Stomach (tissue), 4 donors: ENCODE results near the gene SORCS2.

Source experiments
- EP300 ChIP-seq: sonication (generic); formaldehyde crosslinking; IDR thresholded peaks from one replicate; pipeline ENCODE4 v1.6.1; 2017; ENCODE audit warnings: antibody characterized with exemption
- POLR2A ChIP-seq, 4 donors: fragments of 450-650 bp; IDR thresholded peaks; one replicate each; pipeline ENCODE4 v1.6.1; 2016; ENCODE audit warnings: antibody characterized with exemption in 4 of 4, control low read depth in 2 of 4, mild to moderate bottlenecking in 1 of 4, moderate library complexity in 1 of 4
- POLR2AphosphoS5 ChIP-seq, 3 donors: sonication (generic); formaldehyde crosslinking; IDR thresholded peaks; one replicate each; pipeline ENCODE4 v1.6.1; 2016; ENCODE audit warnings: antibody characterized with exemption in 3 of 3
- TF ChIP-seq, protein P1 (sequence below), 7 experiments: fragments of 450-650 bp in 4 of 7; fragments of 200-600 bp in 3 of 7; sonication (generic) in 3 of 7; IDR thresholded peaks; one replicate each; pipeline ENCODE4 v1.5.1; 2016 to 2019; ENCODE audit warnings: antibody characterized with exemption in 7 of 7, control low read depth in 2 of 7, mild to moderate bottlenecking in 1 of 7

- TF ChIP-seq, protein P1, sequence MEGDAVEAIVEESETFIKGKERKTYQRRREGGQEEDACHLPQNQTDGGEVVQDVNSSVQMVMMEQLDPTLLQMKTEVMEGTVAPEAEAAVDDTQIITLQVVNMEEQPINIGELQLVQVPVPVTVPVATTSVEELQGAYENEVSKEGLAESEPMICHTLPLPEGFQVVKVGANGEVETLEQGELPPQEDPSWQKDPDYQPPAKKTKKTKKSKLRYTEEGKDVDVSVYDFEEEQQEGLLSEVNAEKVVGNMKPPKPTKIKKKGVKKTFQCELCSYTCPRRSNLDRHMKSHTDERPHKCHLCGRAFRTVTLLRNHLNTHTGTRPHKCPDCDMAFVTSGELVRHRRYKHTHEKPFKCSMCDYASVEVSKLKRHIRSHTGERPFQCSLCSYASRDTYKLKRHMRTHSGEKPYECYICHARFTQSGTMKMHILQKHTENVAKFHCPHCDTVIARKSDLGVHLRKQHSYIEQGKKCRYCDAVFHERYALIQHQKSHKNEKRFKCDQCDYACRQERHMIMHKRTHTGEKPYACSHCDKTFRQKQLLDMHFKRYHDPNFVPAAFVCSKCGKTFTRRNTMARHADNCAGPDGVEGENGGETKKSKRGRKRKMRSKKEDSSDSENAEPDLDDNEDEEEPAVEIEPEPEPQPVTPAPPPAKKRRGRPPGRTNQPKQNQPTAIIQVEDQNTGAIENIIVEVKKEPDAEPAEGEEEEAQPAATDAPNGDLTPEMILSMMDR (IDR thresholded peaks at IDR 0.05): no peak
- TF ChIP-seq EP300: no peak
- no peak for TF ChIP-seq POLR2A (IDR thresholded peaks at IDR 0.05)
- TF ChIP-seq POLR2AphosphoS5 (IDR thresholded peaks at IDR 0.05): no peak
Measured at GRCh38 chr4:7679406-7680040, 487.2 kb downstream of the SORCS2 start.
